SK-N-SH (cell line): ENCODE measurements around the gene ELL3. TPM values are rescaled to one million over a fixed set of nuclear protein-coding genes. Genes with fewer than 3 reads are reported as not detected.

Experiments
- CTCF ChIA-PET: fragments of 300-600, 350-600 bp; formaldehyde crosslinking; extraction: SDS; loops from one replicate; lab custom pipeline; 2021; lab: Yijun Ruan, JAX
- POLR2A ChIA-PET: fragments of 350-600 bp; sonication (Branson Sonifier 250); formaldehyde crosslinking; extraction: SDS; loops from one replicate; lab custom pipeline; 2020; ENCODE audit warnings: antibody characterized with exemption, inconsistent platforms; lab: Yijun Ruan, JAX
- DNase-seq: peaks from one replicate; pipeline ENCODE4 v3.0.0; 2012
- H2AFZ ChIP-seq: fragments of 200-600 bp; sonication (generic); 2 replicates; pipeline ENCODE4 v1.8.1; 2016; ENCODE audit warnings: antibody characterized with exemption, mild to moderate bottlenecking, low read depth
- H3F3A ChIP-seq: fragments of 200-600 bp; sonication (generic); replicated peaks from 2 replicates; pipeline ENCODE3; 2016; ENCODE audit warnings: antibody characterized with exemption, mild to moderate bottlenecking; ENCODE audit not compliant: insufficient read depth
- H3K27ac ChIP-seq, 2 experiments: fragments of 200-500 bp in 1 of 2; fragments of 200-600 bp in 1 of 2; sonication (Bioruptor generic) in 1 of 2; sonication (generic), shearing (Covaris generic) in 1 of 2; 2 replicates each; pipeline versions ENCODE4 v1.5.1 to v1.6.1; 2014 to 2016; ENCODE audit warnings: low read depth in 2 of 2, inconsistent platforms in 1 of 2, low read length in 1 of 2, mild to moderate bottlenecking in 1 of 2, mixed read lengths in 1 of 2
- H3K27me3 ChIP-seq: fragments of 200-600 bp; sonication (generic), shearing (Covaris generic); 2 replicates; pipeline ENCODE4 v1.6.1; 2016; ENCODE audit warnings: mixed run types; ENCODE audit not compliant: insufficient read depth
- H3K36me3 ChIP-seq, 2 experiments: fragments of 200-500 bp in 1 of 2; fragments of 200-600 bp in 1 of 2; sonication (Bioruptor generic) in 1 of 2; sonication (generic) in 1 of 2; replicated peaks in 1 of 2; 2 replicates each; pipeline versions ENCODE3 to v1.5.1; 2014 to 2016; ENCODE audit warnings: low read length in 1 of 2, mild to moderate bottlenecking in 1 of 2; ENCODE audit not compliant: insufficient read depth in 2 of 2, control insufficient read depth in 1 of 2
- H3K4me1 ChIP-seq, 2 experiments: fragments of 200-500 bp in 1 of 2; fragments of 200-600 bp in 1 of 2; sonication (Bioruptor generic) in 1 of 2; sonication (generic), shearing (Covaris generic) in 1 of 2; 2 replicates each; pipeline versions ENCODE4 v1.5.1 to v1.6.1; 2014 to 2016; ENCODE audit warnings: low read depth in 1 of 2, low read length in 1 of 2, mixed run types in 1 of 2; ENCODE audit not compliant: insufficient read depth in 2 of 2, control insufficient read depth in 1 of 2
- H3K4me2 ChIP-seq: fragments of 200-600 bp; sonication (generic), shearing (Covaris generic); 2 replicates; pipeline ENCODE4 v1.6.1; 2017; ENCODE audit warnings: mixed run types
- H3K4me3 ChIP-seq, 2 experiments: fragments of 200-500 bp in 1 of 2; fragments of 200-600 bp in 1 of 2; sonication (Bioruptor generic) in 1 of 2; sonication (generic), shearing (Covaris generic) in 1 of 2; 2 replicates each; pipeline versions ENCODE4 v1.5.1 to v1.8.1; 2014 to 2016; ENCODE audit warnings: low read depth in 2 of 2, inconsistent platforms in 1 of 2, low read length in 1 of 2, mild to moderate bottlenecking in 1 of 2, mixed read lengths in 1 of 2, moderate library complexity in 1 of 2
- H3K79me2 ChIP-seq: fragments of 200-600 bp; sonication (generic); 2 replicates; pipeline ENCODE4 v1.8.1; 2017; ENCODE audit warnings: mild to moderate bottlenecking; ENCODE audit not compliant: insufficient read depth
- H3K9ac ChIP-seq: fragments of 200-600 bp; sonication (generic); 2 replicates; pipeline ENCODE4 v1.6.1; 2017; ENCODE audit warnings: mixed run types
- H3K9me2 ChIP-seq: fragments of 200-600 bp; sonication (generic); 2 replicates; pipeline ENCODE4 v1.6.1; 2017; ENCODE audit warnings: mixed run types
- H3K9me3 ChIP-seq: fragments of 200-600 bp; sonication (generic); 2 replicates; pipeline ENCODE4 v1.6.1; 2017; ENCODE audit warnings: mixed run types, mild to moderate bottlenecking, moderate library complexity
- H4K20me1 ChIP-seq: fragments of 200-600 bp; sonication (generic); 2 replicates; pipeline ENCODE4 v1.6.1; 2017; ENCODE audit warnings: mild to moderate bottlenecking, mixed run types; ENCODE audit not compliant: insufficient read depth
- CHD2 ChIP-seq: fragments of 150-350 bp; IDR thresholded peaks from 2 replicates; pipeline ENCODE4 v1.6.1; 2018; ENCODE audit warnings: low read length; ENCODE audit not compliant: partially characterized antibody
- ELF1 ChIP-seq: IDR thresholded peaks from 2 replicates; pipeline ENCODE4 v1.4.0; 2012
- EP300 ChIP-seq, 2 experiments: IDR thresholded peaks; 2 replicates each; pipeline versions ENCODE4 v1.4.0 to v1.6.1; 2012; ENCODE audit warnings: borderline replicate concordance in 1 of 2, low read depth in 1 of 2, low read length in 1 of 2
- EZH2phosphoT487 ChIP-seq: fragments of 200-600 bp; sonication (generic); IDR thresholded peaks from 2 replicates; pipeline ENCODE4 v1.6.1; 2017; ENCODE audit warnings: low read depth, mixed run types, mild to moderate bottlenecking, antibody characterized with exemption, moderate library complexity, borderline replicate concordance
- FOSL2 ChIP-seq: IDR thresholded peaks from 2 replicates; pipeline ENCODE4 v1.4.0; 2012; ENCODE audit warnings: low read depth, mild to moderate bottlenecking, moderate library complexity, borderline replicate concordance
- FOXM1 ChIP-seq: IDR thresholded peaks from 2 replicates; pipeline ENCODE4 v1.4.0; 2012; ENCODE audit warnings: low read depth, mild to moderate bottlenecking
- GABPA ChIP-seq: IDR thresholded peaks from 2 replicates; pipeline ENCODE4 v1.4.0; 2012; ENCODE audit warnings: low read depth, mild to moderate bottlenecking
- JUND ChIP-seq: IDR thresholded peaks from 2 replicates; pipeline ENCODE4 v1.4.0; 2012
- MEF2A ChIP-seq: IDR thresholded peaks from 2 replicates; pipeline ENCODE4 v1.4.0; 2012; ENCODE audit warnings: low read depth, borderline replicate concordance
- MXI1 ChIP-seq: IDR thresholded peaks from 2 replicates; pipeline ENCODE4 v1.6.1; 2012; ENCODE audit warnings: mild to moderate bottlenecking, low read depth, low read length, improper control_type of control experiment
- NFIC ChIP-seq: IDR thresholded peaks from 2 replicates; pipeline ENCODE4 v1.4.0; 2012; ENCODE audit warnings: borderline replicate concordance
- NRF1 ChIP-seq: IDR thresholded peaks from 2 replicates; pipeline ENCODE4 v1.6.1; 2012; ENCODE audit warnings: low read depth, mild to moderate bottlenecking, low read length
- POLR2AphosphoS5 ChIP-seq: IDR thresholded peaks from 2 replicates; pipeline ENCODE4 v1.6.1; 2012; ENCODE audit warnings: low read depth, low read length
- RAD21 ChIP-seq: IDR thresholded peaks from 2 replicates; pipeline ENCODE4 v1.6.1; 2012; ENCODE audit warnings: mild to moderate bottlenecking, low read length
- RCOR1 ChIP-seq: fragments of 150-350 bp; IDR thresholded peaks from 2 replicates; pipeline ENCODE4 v1.6.1; 2017; ENCODE audit warnings: antibody characterized with exemption, low read length
- REST ChIP-seq: IDR thresholded peaks from 2 replicates; pipeline ENCODE4 v1.6.1; 2012; ENCODE audit warnings: mild to moderate bottlenecking, low read depth, low read length, moderate library complexity
- RFX5 ChIP-seq: IDR thresholded peaks from 2 replicates; pipeline ENCODE4 v1.6.1; 2012; ENCODE audit warnings: mild to moderate bottlenecking, improper control_type of control experiment, low read length
- RXRA ChIP-seq: IDR thresholded peaks from 2 replicates; pipeline ENCODE4 v1.4.0; 2012; ENCODE audit warnings: low read depth, mild to moderate bottlenecking, borderline replicate concordance
- SMC3 ChIP-seq: IDR thresholded peaks from 2 replicates; pipeline ENCODE4 v1.6.1; 2012; ENCODE audit warnings: low read depth, low read length, improper control_type of control experiment
- TCF12 ChIP-seq: IDR thresholded peaks from 2 replicates; pipeline ENCODE4 v1.4.0; 2012
- TEAD4 ChIP-seq: IDR thresholded peaks from 2 replicates; pipeline ENCODE4 v1.4.0; 2012; ENCODE audit warnings: mild to moderate bottlenecking, borderline replicate concordance; ENCODE audit not compliant: insufficient read depth
- USF1 ChIP-seq: IDR thresholded peaks from 2 replicates; pipeline ENCODE4 v1.4.0; 2012; ENCODE audit warnings: low read depth, borderline replicate concordance
- YY1 ChIP-seq: IDR thresholded peaks from 2 replicates; pipeline ENCODE4 v1.4.0; 2012; ENCODE audit warnings: low read depth, mild to moderate bottlenecking
- WGBS: methylation state at CpG from one replicate; pipeline ENCODE4 v1.1.6; 2017; ENCODE audit warnings: low lambda C conversion rate; 5-methylcytosine and 5-hydroxymethylcytosine counted together
- polyA plus RNA-seq, 3 experiments: library from polyadenylated mRNA; depleted of rRNA; stranded (reverse); fragments of >200 nt; gene quantifications; 2 replicates each; pipeline ENCODE4 v1.2.3, GENCODE V29; 2012
- TF ChIP-seq, protein P1 (sequence below): IDR thresholded peaks from 2 replicates; pipeline ENCODE4; 2012
- TF ChIP-seq, protein P2 (sequence below): IDR thresholded peaks from 2 replicates; pipeline ENCODE4 v1.4.0; 2012; ENCODE audit warnings: low read depth, borderline replicate concordance
- TF ChIP-seq, protein P3 (sequence below): fragments of 150-350 bp; IDR thresholded peaks from 2 replicates; pipeline ENCODE4 v1.6.1; 2017; ENCODE audit warnings: antibody characterized with exemption, low read length, low read depth, borderline replicate concordance

Gene ELL3
- polyA plus RNA-seq, 1 of the 3 experiments (the other 2 are of a cell fraction), result 0.67 TPM

DNA sequence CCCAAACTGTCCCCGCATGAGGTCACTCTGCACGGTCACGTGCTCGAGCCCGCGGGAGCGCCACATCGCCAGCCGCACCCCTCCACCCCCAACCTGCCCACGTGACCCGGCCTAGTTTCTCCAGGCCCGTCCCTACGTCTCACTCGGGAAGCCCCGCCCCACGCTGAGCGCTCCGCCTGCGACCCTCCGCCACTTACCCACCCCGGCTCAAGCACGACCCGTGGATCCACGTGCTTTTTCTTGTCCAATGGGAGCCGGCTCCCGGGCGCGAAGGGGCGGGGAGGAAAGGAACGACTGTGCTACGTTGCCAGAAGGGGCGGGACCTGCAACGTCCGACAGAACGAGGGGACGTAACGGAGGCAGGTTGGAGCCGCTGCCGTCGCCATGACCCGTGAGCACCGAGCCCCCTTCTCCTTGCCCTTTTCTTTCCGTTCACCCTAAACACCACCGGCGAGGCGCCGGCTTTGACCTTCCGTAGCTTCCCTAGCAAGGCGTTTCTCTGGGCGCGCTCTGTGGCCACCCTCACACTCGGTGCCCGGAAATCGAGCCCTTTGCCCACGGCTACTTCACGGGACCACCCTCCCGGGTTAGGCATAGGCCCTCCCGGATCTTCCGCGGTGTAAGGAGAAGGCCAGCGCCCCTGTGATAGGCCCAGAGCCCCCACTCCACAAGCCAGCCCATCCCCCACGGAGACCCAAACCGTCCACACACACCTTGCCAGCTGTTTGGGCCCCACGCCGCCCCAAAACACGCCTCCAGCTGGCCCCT is 15.4 kb upstream of the ELL3 start, which contains the start of gene SERF2:
TSS of gene SERF2 (plus strand) at position 328 of the 768 bp plus-strand sequence. CDS start at position 385, 57 bp downstream.
- Histone ChIP-seq H3F3A (peaks cover 35% of the 10 kb centered on the region), H3K36me3 (peaks cover 37 to 38% of the 10 kb centered on the region in 2 experiments), H3K27ac (peak within 1 kb of the TSS; percentile 83 to 94), H3K4me3 (peak within 1 kb of the TSS; percentile 76 to 99), H3K79me2 (peaks cover 38% of the 10 kb centered on the region), H3K9me3 (no peaks in the 10 kb centered on the region), H3K9ac (peak within 1 kb of the TSS; percentile 100), H2AFZ (peak within 1 kb of the TSS; percentile 98), H3K27me3 (no peaks in the 10 kb centered on the region), H3K9me2 (no peaks in the 10 kb centered on the region), H4K20me1 (peaks cover 28% of the 10 kb centered on the region), H3K4me2 (peak within 1 kb of the TSS; percentile 99), H3K4me1 (peaks cover 18 to 20% of the 10 kb centered on the region in 2 experiments; a peak in 3 of 4 replicates)
- ChIA-PET CTCF (interaction anchor here (2.4 to 4.1 kb wide), 3 partner anchors 15 to 23 kb away, joined by 7 to 14 read pairs (median 13); partner anchors contain the start of gene ELL3), POLR2A (interaction anchor here (1.2 to 1.4 kb wide), 2 partner anchors 9 to 32 kb away, joined by 3 read pairs; partner anchors contain the start of genes HYPK and MFAP1)
- under 1% methylated on average over 40 of the region's 66 CpGs for WGBS
- peak; percentile 99 for DNase-seq
- no peak for TF ChIP-seq JUND
- TF ChIP-seq NFIC, result peak; percentile 30; the same call in 1 of the 2 replicates
- no peak for TF ChIP-seq FOXM1
- TF ChIP-seq RFX5, result peak; percentile 50; the same call in 1 of the 2 replicates
- no peak for TF ChIP-seq GABPA
- TF ChIP-seq NRF1, result no peak
- no peak for TF ChIP-seq RAD21
- no peak for TF ChIP-seq TCF12
- no peak for TF ChIP-seq MEF2A
- no peak for TF ChIP-seq YY1
- TF ChIP-seq POLR2AphosphoS5, result peak; percentile 92
- TF ChIP-seq, protein P1, sequence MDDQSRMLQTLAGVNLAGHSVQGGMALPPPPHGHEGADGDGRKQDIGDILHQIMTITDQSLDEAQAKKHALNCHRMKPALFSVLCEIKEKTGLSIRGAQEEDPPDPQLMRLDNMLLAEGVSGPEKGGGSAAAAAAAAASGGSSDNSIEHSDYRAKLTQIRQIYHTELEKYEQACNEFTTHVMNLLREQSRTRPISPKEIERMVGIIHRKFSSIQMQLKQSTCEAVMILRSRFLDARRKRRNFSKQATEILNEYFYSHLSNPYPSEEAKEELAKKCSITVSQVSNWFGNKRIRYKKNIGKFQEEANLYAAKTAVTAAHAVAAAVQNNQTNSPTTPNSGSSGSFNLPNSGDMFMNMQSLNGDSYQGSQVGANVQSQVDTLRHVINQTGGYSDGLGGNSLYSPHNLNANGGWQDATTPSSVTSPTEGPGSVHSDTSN, result no peak
- TF ChIP-seq RXRA, result no peak
- no peak for TF ChIP-seq EP300 (IDR thresholded peaks at IDR 0.05; ENCODE audit: borderline replicate concordance in 1 of 2, low read depth in 1 of 2, low read length in 1 of 2)
- TF ChIP-seq EZH2phosphoT487, result no peak
- TF ChIP-seq REST, result no peak; the same call in 1 of the 2 replicates
- peak; percentile 98 for TF ChIP-seq USF1
- TF ChIP-seq, protein P2, sequence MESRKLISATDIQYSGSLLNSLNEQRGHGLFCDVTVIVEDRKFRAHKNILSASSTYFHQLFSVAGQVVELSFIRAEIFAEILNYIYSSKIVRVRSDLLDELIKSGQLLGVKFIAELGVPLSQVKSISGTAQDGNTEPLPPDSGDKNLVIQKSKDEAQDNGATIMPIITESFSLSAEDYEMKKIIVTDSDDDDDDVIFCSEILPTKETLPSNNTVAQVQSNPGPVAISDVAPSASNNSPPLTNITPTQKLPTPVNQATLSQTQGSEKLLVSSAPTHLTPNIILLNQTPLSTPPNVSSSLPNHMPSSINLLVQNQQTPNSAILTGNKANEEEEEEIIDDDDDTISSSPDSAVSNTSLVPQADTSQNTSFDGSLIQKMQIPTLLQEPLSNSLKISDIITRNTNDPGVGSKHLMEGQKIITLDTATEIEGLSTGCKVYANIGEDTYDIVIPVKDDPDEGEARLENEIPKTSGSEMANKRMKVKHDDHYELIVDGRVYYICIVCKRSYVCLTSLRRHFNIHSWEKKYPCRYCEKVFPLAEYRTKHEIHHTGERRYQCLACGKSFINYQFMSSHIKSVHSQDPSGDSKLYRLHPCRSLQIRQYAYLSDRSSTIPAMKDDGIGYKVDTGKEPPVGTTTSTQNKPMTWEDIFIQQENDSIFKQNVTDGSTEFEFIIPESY, result no peak
- TF ChIP-seq, protein P3, sequence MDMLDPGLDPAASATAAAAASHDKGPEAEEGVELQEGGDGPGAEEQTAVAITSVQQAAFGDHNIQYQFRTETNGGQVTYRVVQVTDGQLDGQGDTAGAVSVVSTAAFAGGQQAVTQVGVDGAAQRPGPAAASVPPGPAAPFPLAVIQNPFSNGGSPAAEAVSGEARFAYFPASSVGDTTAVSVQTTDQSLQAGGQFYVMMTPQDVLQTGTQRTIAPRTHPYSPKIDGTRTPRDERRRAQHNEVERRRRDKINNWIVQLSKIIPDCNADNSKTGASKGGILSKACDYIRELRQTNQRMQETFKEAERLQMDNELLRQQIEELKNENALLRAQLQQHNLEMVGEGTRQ, result peak; percentile 95
- TF ChIP-seq CHD2, result peak; percentile 61
- no peak for TF ChIP-seq ELF1
- TF ChIP-seq TEAD4, result no peak
- no peak for TF ChIP-seq SMC3
- TF ChIP-seq RCOR1, result 0 out of 2 replicates have a peak, but pooled peaks have one; percentile 13
- peak; percentile 82 for TF ChIP-seq MXI1
- no peak for TF ChIP-seq FOSL2
